Hematopoietic multipotent progenitor cell (in vitro differentiated cells): ENCODE measurements around the gene KCNN3. TPM values are rescaled to one million over a fixed set of nuclear protein-coding genes. Genes with fewer than 3 reads are reported as not detected.

ENCODE experiments used
- DNase-seq, 3 donors: peaks; one replicate each; pipeline ENCODE4 v3.0.0-alpha.2; 2011 to 2015; ENCODE audit warnings: low read depth in 2 of 3, low spot score in 2 of 3
- total RNA-seq: library from RNA; depleted of rRNA; stranded (reverse); fragments of >200 nt; gene quantifications from one replicate; pipeline ENCODE4 v1.2.3, GENCODE V29; 2012

Gene KCNN3
- total RNA-seq, 1 donor: under 0.01 TPM

DNA sequence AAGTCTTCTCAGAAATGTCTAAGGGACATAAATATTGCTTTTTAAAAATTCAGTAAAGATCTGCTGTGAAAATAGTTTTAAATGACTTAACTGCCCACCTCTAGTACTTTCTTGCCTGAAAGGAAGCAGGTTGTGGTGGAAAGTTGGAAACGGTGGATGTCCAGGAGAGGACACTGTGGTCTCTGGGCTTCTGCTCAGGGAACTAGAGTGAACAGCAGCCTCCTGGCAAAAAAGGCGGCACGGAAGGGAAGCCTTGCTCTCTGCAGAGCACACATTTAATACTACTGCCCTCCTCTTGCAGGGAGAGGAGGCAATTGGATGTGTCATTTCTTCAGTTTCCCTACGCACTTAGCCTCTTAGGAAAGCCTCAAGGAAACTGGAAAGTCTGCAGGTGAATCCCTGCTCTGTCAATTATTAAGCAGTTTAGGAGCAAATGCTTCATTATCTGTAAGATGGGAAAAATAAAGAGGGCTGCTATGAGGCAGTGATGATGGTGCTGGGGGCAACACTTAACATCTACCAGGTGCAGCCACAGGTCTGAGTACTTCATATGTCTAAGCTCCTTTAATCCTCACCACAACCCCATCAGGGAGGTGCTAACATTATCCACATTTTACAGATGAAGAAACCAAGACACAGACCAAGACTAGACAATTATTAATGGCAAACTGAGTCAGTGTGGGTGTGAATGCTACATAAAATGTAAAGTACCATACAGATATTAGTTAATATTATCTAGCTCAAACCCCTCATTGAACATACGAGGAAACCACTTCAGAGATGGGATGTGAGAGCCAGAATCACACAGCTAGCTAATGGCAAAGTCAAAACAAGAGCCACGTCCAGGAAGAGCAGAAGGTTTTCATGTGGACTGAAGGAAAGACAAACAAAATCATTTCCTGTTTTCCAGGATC lies 153.2 kb downstream of the KCNN3 start:
- DNase-seq: no peak

- DNase-seq: peak in 2 of 3 donors; percentile 50 to 64
Measured at GRCh38 chr1:154716011-154716410, 154.1 kb downstream of the KCNN3 start.

GRCh38 chr1:154715385-154715784 lies 154.7 kb downstream of the KCNN3 start:
- no peak for DNase-seq

- peak in 1 of 3 donors; percentile 36 for DNase-seq
Measured at GRCh38 chr1:154714638-154715037, 155.4 kb downstream of the KCNN3 start.

GRCh38 chr1:154714052-154714623 lies 155.9 kb downstream of the KCNN3 start:
- no peak for DNase-seq

GRCh38 chr1:154713005-154713404 lies 157.1 kb downstream of the KCNN3 start:
- no peak for DNase-seq

DNA sequence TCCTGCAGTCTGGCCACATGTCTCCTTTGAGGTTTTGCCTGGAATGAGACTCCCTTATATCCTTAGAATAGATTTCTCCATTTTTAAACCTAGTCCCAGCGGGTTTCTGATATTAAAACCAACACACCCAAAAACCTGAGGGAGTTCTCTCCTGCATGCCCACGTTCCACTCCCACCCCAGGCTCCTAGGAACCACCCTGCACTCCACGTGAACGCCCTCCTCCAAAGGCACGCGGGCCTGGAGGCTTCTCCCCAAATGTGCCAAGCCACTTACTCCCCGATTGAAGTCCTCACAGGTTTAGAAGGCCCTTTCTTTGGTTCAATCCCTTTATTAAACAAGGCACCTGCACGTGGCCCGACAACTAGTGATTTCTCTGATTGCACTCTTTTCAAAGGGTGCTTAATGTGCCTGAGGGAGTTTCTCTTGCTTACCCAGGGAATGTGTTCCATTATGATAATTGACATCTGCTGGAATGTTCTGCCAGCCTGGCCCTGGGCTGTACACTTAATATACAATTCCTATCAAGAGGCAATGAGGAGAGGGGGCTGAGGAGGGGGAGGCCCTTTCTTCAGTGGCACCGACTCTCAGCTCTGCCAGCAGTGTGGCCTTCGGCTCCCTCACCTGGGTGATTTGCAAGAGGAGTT lies 157.8 kb downstream of the KCNN3 start:
- DNase-seq: no peak

DNA sequence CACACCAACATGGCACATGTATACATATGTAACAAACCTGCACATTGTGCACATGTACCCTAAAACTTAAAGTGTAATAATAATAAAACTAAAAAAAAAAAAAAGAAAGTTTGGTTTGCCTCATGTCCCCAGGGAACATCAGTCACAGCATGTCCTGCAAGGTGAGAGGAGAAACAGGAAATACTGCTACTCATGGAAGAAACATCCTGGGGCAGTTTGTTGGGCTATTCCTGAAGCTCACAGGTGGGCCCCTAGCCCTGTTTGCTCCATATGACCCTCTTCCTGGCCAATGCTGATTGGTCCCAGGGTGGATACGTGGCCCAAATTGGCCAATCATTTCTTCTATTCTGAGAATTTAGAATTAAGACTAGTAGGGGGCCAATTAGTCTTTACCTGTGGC lies 158.7 kb downstream of the KCNN3 start:
- no peak for DNase-seq

- no peak for DNase-seq
Measured at GRCh38 chr1:154710106-154710505, 160.0 kb downstream of the KCNN3 start.

GRCh38 chr1:154707901-154708463 lies 162.1 kb downstream of the KCNN3 start:
- no peak for DNase-seq

GRCh38 chr1:154706851-154707250 lies 163.2 kb downstream of the KCNN3 start:
- no peak for DNase-seq

DNA sequence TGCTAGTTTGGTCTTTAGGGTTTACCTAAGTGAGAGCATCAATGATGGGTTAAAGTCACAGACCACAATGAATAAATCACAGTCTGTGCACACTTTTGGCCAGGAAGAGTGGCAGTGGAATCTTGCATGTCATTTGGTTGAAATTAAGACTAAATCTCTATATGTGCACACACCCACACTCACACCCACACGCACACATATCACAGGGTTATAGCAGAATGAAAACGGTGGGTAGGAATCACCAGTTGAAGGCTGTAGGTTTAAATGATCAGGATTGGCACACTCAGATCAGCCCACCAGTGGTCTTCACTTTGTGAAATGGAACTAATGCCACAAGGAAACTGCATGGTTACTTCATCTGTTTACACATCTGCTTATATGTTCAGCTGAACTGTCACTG lies 164.5 kb downstream of the KCNN3 start:
- DNase-seq: no peak

- DNase-seq: peak in 1 of 3 donors; percentile 22
Measured at GRCh38 chr1:154703170-154703569, 166.9 kb downstream of the KCNN3 start.

- DNase-seq: no peak
Measured at GRCh38 chr1:154698320-154699096, 171.6 kb downstream of the KCNN3 start.

- DNase-seq: no peak
Measured at GRCh38 chr1:154697710-154698109, 172.4 kb downstream of the KCNN3 start.

DNA sequence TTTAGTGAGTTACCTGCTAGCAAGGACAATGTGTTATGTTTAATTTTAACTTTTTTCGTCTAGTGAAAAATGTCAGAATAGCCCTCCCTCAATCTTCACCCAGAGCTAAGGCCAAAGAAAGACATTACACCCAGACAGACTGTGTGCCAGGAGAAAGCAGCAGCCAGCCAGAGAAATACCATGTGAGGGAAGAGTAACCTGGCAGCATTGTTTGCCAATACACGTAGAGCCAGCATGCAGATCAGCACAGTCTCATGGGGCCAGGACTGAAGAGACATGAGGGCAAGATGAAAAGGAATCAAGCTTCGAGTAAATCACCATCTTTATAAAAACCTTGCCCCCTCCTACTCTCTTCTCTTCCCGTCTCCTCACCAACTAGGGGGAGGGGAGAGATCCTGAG lies 173.6 kb downstream of the KCNN3 start:
- no peak for DNase-seq

GRCh38 chr1:154695985-154696384 lies 174.1 kb downstream of the KCNN3 start:
- no peak for DNase-seq

- DNase-seq: no peak
Measured at GRCh38 chr1:154694995-154695394, 175.1 kb downstream of the KCNN3 start.

DNA sequence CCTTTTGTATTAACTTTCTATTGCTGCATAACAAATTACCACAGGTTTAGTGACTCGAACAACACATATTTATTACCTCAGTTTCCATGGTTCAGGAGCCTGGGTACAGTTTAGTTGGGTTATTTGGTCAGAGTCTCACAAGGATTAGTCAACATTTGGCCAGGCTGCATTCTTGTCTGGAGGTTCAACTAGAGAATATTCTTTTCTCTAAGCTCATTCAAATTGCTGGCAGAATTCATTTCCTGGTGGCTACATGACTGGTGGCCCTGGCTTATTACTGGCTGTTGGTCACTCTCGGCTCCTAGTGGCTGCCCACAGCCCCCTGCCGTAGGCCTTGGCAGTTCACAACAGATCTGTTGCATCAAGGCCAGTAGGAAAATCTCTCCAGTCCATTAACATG lies 181.0 kb downstream of the KCNN3 start:
- DNase-seq: no peak

GRCh38 chr1:154686507-154686906 lies 183.6 kb downstream of the KCNN3 start:
- no peak for DNase-seq

- DNase-seq: no peak
Measured at GRCh38 chr1:154683820-154684219, 186.3 kb downstream of the KCNN3 start.
